Osteocyte (in vitro differentiated cells): ENCODE data around the gene MCM3. TPM values are rescaled to one million over a fixed set of nuclear protein-coding genes. Genes with fewer than 3 reads are reported as not detected.

Source experiments
- DNase-seq: peaks from one replicate; pipeline ENCODE4 v3.0.0; 2021; ENCODE audit warnings: mixed read lengths; ENCODE audit not compliant: unreplicated experiment; ENCODE audit errors: extremely low spot score
- H3K27ac Mint-ChIP-seq: one replicate; pipeline ENCODE4 v1.8.0; 2021; ENCODE audit warnings: mild to moderate bottlenecking, mixed read lengths; ENCODE audit not compliant: unreplicated experiment
- H3K27me3 Mint-ChIP-seq: one replicate; pipeline ENCODE4 v1.8.0; 2021; ENCODE audit warnings: mixed read lengths; ENCODE audit not compliant: unreplicated experiment
- H3K36me3 Mint-ChIP-seq: one replicate; pipeline ENCODE4 v1.8.0; 2021; ENCODE audit warnings: mixed read lengths; ENCODE audit not compliant: unreplicated experiment
- H3K4me1 Mint-ChIP-seq: one replicate; pipeline ENCODE4 v1.8.0; 2021; ENCODE audit warnings: mixed read lengths; ENCODE audit not compliant: unreplicated experiment
- H3K4me3 Mint-ChIP-seq: one replicate; pipeline ENCODE4 v1.8.0; 2021; ENCODE audit warnings: mild to moderate bottlenecking, moderate library complexity, mixed read lengths; ENCODE audit not compliant: unreplicated experiment
- H3K9me3 Mint-ChIP-seq: one replicate; pipeline ENCODE4 v1.8.0; 2021; ENCODE audit warnings: mixed read lengths; ENCODE audit not compliant: unreplicated experiment
- CTCF ChIP-seq: fragments of 200-600 bp; sonication (generic); IDR thresholded peaks from 2 replicates; pipeline ENCODE4 v1.5.0; 2021; ENCODE audit warnings: antibody characterized with exemption, mild to moderate bottlenecking, moderate library complexity
- total RNA-seq: library from RNA; stranded (reverse); gene quantifications from 2 replicates; pipeline ENCODE4 v1.2.1, GENCODE V29; 2021

The MCM3 gene
- total RNA-seq, 1 donor from 2014 or later, result 32.6 TPM

GRCh38 chr6:52297433-52297832 is 12.9 kb upstream of the MCM3 start:
- DNase-seq, result no peak
- Mint-ChIP-seq H3K4me1 (no peaks in the 10 kb centered on the region), H3K27me3 (peaks cover 7% of the 10 kb centered on the region), H3K4me3 (no peak overlapping the region), H3K27ac (no peak overlapping the region), H3K36me3 (no peaks in the 10 kb centered on the region), H3K9me3 (no peaks in the 10 kb centered on the region)
- TF ChIP-seq CTCF, result no peak

DNA sequence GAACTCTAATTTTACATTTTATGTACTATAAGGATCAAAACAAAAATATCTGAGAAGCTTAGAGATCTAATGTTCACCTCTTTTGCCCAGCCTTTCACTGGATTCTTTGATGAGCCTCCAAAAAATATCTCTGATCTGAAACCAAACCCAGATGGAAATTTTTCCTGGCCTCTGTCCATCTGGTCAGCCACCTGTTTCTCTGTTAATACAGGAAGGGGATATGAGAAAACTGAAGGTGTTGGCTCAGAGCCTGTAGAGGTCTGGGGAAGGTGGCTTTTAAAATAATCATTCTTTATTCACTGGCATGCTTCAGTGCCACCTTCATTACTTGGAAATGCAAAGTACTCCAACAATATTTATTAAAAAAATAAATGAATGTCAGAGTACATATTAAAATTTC is 8.5 kb upstream of the MCM3 start:
- no peak for TF ChIP-seq CTCF
- DNase-seq, result no peak
- Mint-ChIP-seq H3K4me3 (no peak overlapping the region), H3K4me1 (no peaks in the 10 kb centered on the region), H3K27ac (no peak overlapping the region), H3K27me3 (peaks cover 7% of the 10 kb centered on the region), H3K36me3 (no peaks in the 10 kb centered on the region), H3K9me3 (no peaks in the 10 kb centered on the region)

- peaks cover 7% of the 10 kb centered on the region for H3K27me3 Mint-ChIP-seq
- no peak for DNase-seq
- no peak for TF ChIP-seq CTCF
- no peak overlapping the region for H3K27ac Mint-ChIP-seq
- no peaks in the 10 kb centered on the region for H3K36me3 Mint-ChIP-seq
- H3K4me3 Mint-ChIP-seq, result no peak overlapping the region
- H3K4me1 Mint-ChIP-seq, result peaks cover 8% of the 10 kb centered on the region
- no peaks in the 10 kb centered on the region for H3K9me3 Mint-ChIP-seq
Observed at GRCh38 chr6:52288841-52289240, 4.3 kb upstream of the MCM3 start.

- Mint-ChIP-seq H3K27me3 (peaks cover 7% of the 10 kb centered on the region), H3K4me3 (no peak overlapping the region), H3K4me1 (peaks cover 13% of the 10 kb centered on the region), H3K36me3 (no peaks in the 10 kb centered on the region), H3K9me3 (no peaks in the 10 kb centered on the region), H3K27ac (no peak overlapping the region)
- no peak for TF ChIP-seq CTCF
- DNase-seq, result no peak
Observed at GRCh38 chr6:52288216-52288615, 3.7 kb upstream of the MCM3 start.

DNA sequence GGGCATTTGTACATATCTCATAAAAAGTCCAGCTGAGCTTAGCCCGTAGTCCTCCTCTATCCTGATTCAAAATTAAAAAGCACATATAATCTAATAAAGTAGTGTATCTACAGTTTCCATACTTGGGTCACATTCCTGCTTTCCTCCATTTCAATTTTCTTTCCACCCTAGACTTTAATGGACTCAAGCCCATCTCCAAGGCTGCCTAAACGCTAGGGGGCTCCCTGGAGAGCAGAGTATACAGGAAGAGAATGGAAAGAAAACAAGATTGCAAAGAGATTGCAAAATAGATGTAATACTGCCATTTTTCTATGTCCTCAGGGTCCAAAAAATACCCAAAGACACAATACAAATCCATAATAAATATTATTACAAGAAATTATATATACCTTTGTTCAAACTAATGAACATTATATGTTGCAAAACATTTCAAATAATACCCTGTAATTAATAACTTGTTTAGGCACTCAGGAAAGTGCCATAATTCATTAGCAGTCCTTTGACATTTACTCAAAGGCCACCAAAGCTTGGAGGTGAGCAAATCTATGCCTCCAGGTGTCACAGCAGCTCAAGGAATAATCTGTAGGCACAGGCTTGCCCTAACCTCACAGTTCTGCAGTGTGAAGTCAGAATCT is 2.4 kb upstream of the MCM3 start:
- Mint-ChIP-seq H3K9me3 (no peaks in the 10 kb centered on the region), H3K27ac (no peak overlapping the region), H3K27me3 (no peaks in the 10 kb centered on the region), H3K4me3 (no peak overlapping the region), H3K36me3 (peaks cover 7% of the 10 kb centered on the region), H3K4me1 (peaks cover 20% of the 10 kb centered on the region)
- no peak for DNase-seq
- TF ChIP-seq CTCF, result peak; percentile 74
